ENCODE results near the gene ZNF831. TPM values are rescaled to one million over a fixed set of nuclear protein-coding genes. Genes with fewer than 3 reads are reported as not detected.

ZNF831 gene
- total RNA-seq, 1 experiment from 2014 or later, result not detected

- Mint-ChIP-seq H3K4me1 (ENCODE audit: low read depth, unreplicated experiment) (no peaks in the 10 kb centered on the region), H3K9me3 (ENCODE audit: unreplicated experiment) (no peaks in the 10 kb centered on the region), H3K27me3 (ENCODE audit: insufficient read depth, unreplicated experiment) (peaks cover 20% of the 10 kb centered on the region), H3K36me3 (ENCODE audit: insufficient read depth, unreplicated experiment) (no peaks in the 10 kb centered on the region), H3K27ac (ENCODE audit: unreplicated experiment) (no peak overlapping the region), H3K4me3 (ENCODE audit: unreplicated experiment) (no peak overlapping the region)
- TF ChIP-seq, protein P1, sequence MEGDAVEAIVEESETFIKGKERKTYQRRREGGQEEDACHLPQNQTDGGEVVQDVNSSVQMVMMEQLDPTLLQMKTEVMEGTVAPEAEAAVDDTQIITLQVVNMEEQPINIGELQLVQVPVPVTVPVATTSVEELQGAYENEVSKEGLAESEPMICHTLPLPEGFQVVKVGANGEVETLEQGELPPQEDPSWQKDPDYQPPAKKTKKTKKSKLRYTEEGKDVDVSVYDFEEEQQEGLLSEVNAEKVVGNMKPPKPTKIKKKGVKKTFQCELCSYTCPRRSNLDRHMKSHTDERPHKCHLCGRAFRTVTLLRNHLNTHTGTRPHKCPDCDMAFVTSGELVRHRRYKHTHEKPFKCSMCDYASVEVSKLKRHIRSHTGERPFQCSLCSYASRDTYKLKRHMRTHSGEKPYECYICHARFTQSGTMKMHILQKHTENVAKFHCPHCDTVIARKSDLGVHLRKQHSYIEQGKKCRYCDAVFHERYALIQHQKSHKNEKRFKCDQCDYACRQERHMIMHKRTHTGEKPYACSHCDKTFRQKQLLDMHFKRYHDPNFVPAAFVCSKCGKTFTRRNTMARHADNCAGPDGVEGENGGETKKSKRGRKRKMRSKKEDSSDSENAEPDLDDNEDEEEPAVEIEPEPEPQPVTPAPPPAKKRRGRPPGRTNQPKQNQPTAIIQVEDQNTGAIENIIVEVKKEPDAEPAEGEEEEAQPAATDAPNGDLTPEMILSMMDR (IDR thresholded peaks at IDR 0.05; ENCODE audit: insufficient read depth in 1 of 2, low read depth in 1 of 2, low read length in 1 of 2, severe bottlenecking in 1 of 2, unreplicated experiment in 1 of 2), result peak in 1 of 2 experiments; percentile 19
- Histone ChIP-seq H3K27me3 (replicated peaks; ENCODE audit: control insufficient read depth, insufficient read depth, low read length) (no peaks in the 10 kb centered on the region; the same call in 1 of the 2 replicates), H3K4me3 (ENCODE audit: low read depth, low read length) (no peak overlapping the region), H3K9me3 (no peaks in the 10 kb centered on the region), H3K36me3 (ENCODE audit: control insufficient read depth, insufficient read depth, low read length) (no peaks in the 10 kb centered on the region), H3K4me1 (no peaks in the 10 kb centered on the region)
- BruUV-seq (replicated peaks), result no TSS peak
- CTCF ChIA-PET, result interaction anchor here (0.6 to 0.8 kb wide), 2 partner anchors 11 to 29 kb away, joined by 4 to 5 read pairs; no protein-coding TSS in a partner anchor
- POLR2A ChIA-PET, result no interaction called here
- intact Hi-C loops (cut with micrococcal nuclease; ENCODE audit: unreplicated experiment), result no loop called here
- no peak for DNase-seq
Measured at GRCh38 chr20:59253779-59254319, 90.2 kb downstream of the ZNF831 start.

DNA sequence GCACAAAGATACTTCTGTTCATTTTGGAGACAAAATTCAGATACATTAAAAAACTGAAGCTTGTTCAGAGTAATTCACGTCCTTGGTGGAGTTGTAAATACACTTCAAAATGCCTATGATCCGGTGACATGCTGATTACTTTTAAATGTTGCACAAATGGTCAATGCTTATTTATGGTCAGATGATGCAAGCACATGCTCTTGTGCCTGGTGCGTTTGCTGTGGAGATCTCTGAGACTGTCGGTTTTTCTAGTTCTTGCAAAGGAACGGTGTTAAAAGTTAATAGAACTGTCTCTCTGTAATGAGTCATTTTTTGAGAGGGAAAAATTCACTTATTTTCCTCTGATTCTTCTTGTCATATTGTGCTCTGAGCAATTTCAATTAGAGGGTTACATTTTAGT is 91.6 kb downstream of the ZNF831 start:
- Histone ChIP-seq H3K4me3 (ENCODE audit: low read depth, low read length) (no peak overlapping the region), H3K9me3 (no peaks in the 10 kb centered on the region), H3K36me3 (ENCODE audit: control insufficient read depth, insufficient read depth, low read length) (no peaks in the 10 kb centered on the region), H3K4me1 (no peaks in the 10 kb centered on the region), H3K27me3 (replicated peaks; ENCODE audit: control insufficient read depth, insufficient read depth, low read length) (no peaks in the 10 kb centered on the region; the same call in 1 of the 2 replicates)
- Mint-ChIP-seq H3K36me3 (ENCODE audit: insufficient read depth, unreplicated experiment) (no peaks in the 10 kb centered on the region), H3K27ac (ENCODE audit: unreplicated experiment) (no peak overlapping the region), H3K4me3 (ENCODE audit: unreplicated experiment) (no peak overlapping the region), H3K9me3 (ENCODE audit: unreplicated experiment) (no peaks in the 10 kb centered on the region), H3K27me3 (ENCODE audit: insufficient read depth, unreplicated experiment) (peaks cover 19% of the 10 kb centered on the region), H3K4me1 (ENCODE audit: low read depth, unreplicated experiment) (no peaks in the 10 kb centered on the region)
- TF ChIP-seq, protein P1 (IDR thresholded peaks at IDR 0.05; ENCODE audit: insufficient read depth in 1 of 2, low read depth in 1 of 2, low read length in 1 of 2, severe bottlenecking in 1 of 2, unreplicated experiment in 1 of 2), result no peak
- intact Hi-C loops (cut with micrococcal nuclease; ENCODE audit: unreplicated experiment), result no loop called here
- POLR2A ChIA-PET, result no interaction called here
- no peak for DNase-seq
- BruUV-seq (replicated peaks), result no TSS peak
- CTCF ChIA-PET, result no interaction called here

GRCh38 chr20:59258221-59258621 is 94.6 kb downstream of the ZNF831 start:
- no peaks in the 10 kb centered on the region for H3K9me3 ChIP-seq
- H3K36me3 ChIP-seq (ENCODE audit: control insufficient read depth, insufficient read depth, low read length), result no peaks in the 10 kb centered on the region
- POLR2A ChIA-PET, result no interaction called here
- H3K9me3 Mint-ChIP-seq (ENCODE audit: unreplicated experiment), result no peaks in the 10 kb centered on the region
- no peaks in the 10 kb centered on the region for H3K4me1 Mint-ChIP-seq (ENCODE audit: low read depth, unreplicated experiment)
- CTCF ChIA-PET, result no interaction called here
- TF ChIP-seq, protein P1 (IDR thresholded peaks at IDR 0.05; ENCODE audit: insufficient read depth in 1 of 2, low read depth in 1 of 2, low read length in 1 of 2, severe bottlenecking in 1 of 2, unreplicated experiment in 1 of 2), result no peak
- no peaks in the 10 kb centered on the region for H3K4me1 ChIP-seq
- no peaks in the 10 kb centered on the region for H3K36me3 Mint-ChIP-seq (ENCODE audit: insufficient read depth, unreplicated experiment)
- no peak overlapping the region for H3K4me3 ChIP-seq (ENCODE audit: low read depth, low read length)
- no TSS peak for BruUV-seq (replicated peaks)
- no peak overlapping the region for H3K27ac Mint-ChIP-seq (ENCODE audit: unreplicated experiment)
- intact Hi-C loops (cut with micrococcal nuclease; ENCODE audit: unreplicated experiment), result no loop called here
- peaks cover 7% of the 10 kb centered on the region for H3K27me3 Mint-ChIP-seq (ENCODE audit: insufficient read depth, unreplicated experiment)
- no peak overlapping the region for H3K4me3 Mint-ChIP-seq (ENCODE audit: unreplicated experiment)
- H3K27me3 ChIP-seq (replicated peaks; ENCODE audit: control insufficient read depth, insufficient read depth, low read length), result no peaks in the 10 kb centered on the region; the same call in 1 of the 2 replicates
- DNase-seq, result no peak

Measured in Caco-2 (cell line).